TTC549 (cell line): ENCODE measurements around the gene PTPRN2.
"Not testable (repeated sequence)": the region's sequence is repeated elsewhere in the genome, so short reads cannot be mapped to it uniquely, and the experiment has no call there.

Experiments used
- FAIRE-seq: peaks from 2 replicates; lab custom pipeline; 2012; peaks lifted over from hg19 to GRCh38; lab: Jason Lieb, UNC

The PTPRN2 gene

DNA sequence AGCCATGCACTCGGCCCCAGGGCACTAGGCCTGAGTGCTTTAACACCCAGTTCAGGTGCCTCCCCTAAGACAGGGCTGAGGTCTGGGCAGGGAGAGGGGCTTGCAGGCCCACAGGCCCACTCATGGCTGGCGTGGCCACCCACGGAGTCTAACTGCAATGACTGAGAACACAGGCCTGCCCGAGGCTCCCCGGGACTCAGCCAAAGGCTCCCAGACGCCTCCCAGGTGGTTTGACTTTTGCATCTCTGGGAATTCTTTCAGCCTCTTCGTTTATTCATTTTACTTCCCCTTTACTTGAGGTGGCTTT lies 37.3 kb downstream of the PTPRN2 start:
- no peak for FAIRE-seq

DNA sequence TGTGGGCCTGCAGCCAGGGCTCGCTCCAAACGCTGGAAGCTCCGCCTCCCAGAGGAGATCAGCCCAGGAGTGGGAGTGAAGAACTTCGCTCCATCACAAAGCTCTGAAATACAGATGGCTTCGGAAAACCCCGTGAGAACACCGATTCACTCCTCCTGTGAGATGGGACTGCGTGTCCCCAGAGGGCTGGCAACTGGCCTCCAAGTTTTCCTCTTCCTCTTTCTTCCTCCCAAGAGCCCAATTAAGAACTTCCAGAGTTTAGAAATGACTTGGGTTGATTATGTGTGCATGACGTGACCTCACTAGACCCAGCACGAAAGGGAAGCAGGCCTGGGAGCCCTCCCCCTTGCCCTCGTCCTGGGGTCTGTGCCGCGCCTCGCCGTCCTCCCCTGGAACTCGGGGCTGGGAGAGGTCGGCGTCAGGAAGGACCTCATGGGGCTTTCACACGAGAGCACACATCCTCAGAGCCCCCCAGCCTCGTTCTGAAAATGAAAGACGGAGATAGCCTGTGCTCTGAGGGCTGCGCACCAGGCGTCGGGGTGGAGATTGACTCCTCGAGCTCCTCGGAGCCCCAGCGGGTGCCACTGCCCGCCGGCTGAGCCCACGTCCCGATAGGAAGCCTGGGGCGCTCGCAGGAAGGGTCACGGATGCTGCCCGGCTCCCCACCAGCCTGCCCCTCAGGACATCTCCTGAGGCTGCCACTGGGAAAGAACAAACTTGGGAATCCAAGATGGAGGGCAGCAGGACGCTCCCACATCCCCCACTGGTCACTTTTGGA lies 37.8 kb downstream of the PTPRN2 start:
- no peak for FAIRE-seq

DNA sequence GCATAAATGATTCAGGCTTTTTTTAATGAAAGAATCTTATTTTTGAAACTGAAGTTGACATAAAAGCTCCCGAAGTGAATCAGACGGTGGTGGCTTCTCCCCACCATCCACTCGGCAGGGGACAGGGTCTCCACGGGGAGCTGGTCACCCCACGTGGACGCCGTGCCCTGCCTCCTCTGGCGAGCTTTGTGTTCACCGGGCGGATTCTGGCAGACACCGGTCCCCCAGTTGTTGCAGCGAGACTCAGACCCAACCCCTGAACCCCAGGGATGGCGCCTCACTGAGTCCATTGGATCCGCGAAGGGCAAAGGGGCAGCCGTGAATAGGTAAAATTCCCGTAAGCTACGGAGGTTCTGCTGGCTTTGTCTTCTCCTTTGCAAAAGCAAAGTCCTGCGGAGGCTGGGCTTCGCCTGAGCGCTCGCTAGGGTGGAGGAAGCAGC lies 38.4 kb downstream of the PTPRN2 start:
- FAIRE-seq = no peak

DNA sequence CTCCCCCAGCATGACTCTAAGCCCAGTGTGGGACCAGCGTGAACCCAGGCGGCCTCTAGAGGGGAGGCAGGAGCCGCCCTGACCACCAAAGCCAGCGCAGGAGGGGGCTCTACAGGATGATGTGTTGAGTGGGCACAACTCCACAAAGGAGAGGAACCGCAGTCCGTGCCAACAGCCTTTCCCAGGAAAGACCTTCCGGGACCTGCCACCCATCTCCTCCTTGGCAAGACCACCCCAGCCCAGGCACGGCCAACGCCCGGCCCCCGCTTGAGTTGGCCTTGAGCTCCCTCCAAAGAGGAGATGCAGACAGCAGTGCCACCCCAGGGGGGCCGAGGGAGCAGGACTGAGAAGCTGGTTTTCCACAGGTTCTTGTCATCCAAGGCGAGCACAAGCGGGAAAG lies 38.9 kb downstream of the PTPRN2 start:
- FAIRE-seq = no peak

DNA sequence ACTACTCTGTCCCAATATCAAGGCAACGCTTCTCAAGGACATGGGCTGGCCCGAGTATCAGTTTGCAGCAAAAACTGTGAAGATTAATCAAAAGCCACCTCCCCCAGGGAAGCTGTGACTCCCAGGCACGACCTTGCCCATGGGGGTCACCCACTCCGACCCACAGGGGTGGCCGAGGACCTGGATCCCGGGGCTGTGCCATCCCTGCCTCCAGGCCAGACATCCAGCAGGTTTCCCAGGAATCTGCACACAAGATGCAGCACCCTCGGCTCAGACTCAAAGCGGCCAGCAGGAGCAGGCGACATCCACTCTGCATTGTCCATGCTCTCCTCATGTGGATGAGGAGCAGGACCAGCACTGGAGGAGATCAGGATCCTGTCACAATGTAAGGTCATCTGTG lies 39.8 kb downstream of the PTPRN2 start:
- FAIRE-seq = no peak

DNA sequence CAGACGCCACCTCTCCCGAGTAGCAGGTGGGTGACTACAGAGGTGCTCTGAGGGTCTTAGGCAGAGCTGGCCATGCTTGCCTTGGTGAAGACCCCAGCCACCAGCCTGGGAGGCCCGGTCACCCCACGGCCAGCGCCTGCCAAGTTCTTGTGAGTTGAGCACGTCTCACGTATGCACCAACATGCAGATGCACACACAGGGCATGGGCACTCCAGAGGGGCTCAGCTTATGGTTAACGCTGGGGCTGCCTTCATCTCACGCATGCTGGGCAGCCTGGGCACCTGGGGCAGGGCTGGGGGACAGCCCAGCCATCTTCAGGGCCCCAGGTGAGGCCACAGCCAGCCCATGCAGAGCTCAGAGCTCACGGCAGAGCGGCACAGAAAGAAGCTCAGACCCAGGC lies 41.0 kb downstream of the PTPRN2 start:
- FAIRE-seq = no peak

DNA sequence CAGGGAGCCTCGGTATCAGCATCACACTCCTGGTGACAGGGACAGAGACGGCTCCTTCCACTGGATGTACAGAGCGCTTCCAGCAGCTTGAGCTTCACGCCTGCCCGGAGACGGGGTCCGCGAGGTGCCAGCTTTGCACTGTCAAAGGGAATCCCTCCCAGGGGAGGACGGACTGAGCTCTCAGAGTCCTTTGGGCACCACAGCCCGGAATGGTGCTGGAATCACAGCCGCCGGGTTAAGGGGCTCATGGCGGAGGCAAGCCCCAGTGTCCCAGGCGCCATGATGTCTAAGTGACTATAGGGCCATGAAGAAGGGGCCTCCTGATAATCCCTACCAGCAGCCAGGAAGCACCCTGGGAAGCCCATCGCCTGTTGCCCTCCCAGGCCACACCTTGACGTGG lies 41.4 kb downstream of the PTPRN2 start:
- FAIRE-seq = no peak

DNA sequence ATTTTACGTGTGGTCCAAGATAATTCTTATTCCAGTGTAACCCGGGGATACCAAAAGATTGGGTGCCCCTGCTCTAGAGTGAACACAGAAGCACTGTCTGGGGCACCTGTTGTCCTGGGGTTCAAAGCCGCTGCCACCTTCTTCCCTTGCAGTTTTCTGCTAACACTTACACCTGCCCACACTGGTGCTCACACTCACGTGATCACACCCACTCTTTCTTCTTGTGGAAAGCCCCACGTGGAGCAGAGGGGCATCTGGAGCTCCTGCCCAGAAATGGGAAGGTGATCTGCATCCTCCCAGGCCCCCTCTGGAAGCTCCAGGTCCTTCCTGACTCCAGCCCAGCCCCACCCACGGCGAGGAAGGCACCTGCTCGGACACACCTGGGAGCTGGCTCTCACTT lies 42.9 kb downstream of the PTPRN2 start:
- no peak for FAIRE-seq

DNA sequence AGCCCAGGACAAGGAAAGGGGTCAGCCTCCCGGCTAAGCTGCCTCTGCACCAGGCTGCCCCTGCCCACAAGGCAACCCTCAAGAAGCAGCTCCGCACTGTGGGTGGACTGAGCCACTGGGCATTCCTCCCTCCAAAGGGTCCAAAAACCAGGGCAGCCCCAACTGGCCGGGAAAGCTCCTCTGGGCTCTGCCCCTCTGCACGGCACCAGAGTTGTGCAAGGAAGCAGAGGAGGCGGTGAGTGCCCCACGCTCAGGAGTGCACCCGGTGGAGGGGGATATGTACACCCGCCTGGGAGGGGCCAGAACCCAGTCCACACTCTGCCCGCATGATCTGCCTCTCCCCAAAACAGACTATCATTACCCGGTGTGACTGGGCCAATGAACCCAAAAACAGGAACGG lies 43.8 kb downstream of the PTPRN2 start:
- FAIRE-seq = no peak

DNA sequence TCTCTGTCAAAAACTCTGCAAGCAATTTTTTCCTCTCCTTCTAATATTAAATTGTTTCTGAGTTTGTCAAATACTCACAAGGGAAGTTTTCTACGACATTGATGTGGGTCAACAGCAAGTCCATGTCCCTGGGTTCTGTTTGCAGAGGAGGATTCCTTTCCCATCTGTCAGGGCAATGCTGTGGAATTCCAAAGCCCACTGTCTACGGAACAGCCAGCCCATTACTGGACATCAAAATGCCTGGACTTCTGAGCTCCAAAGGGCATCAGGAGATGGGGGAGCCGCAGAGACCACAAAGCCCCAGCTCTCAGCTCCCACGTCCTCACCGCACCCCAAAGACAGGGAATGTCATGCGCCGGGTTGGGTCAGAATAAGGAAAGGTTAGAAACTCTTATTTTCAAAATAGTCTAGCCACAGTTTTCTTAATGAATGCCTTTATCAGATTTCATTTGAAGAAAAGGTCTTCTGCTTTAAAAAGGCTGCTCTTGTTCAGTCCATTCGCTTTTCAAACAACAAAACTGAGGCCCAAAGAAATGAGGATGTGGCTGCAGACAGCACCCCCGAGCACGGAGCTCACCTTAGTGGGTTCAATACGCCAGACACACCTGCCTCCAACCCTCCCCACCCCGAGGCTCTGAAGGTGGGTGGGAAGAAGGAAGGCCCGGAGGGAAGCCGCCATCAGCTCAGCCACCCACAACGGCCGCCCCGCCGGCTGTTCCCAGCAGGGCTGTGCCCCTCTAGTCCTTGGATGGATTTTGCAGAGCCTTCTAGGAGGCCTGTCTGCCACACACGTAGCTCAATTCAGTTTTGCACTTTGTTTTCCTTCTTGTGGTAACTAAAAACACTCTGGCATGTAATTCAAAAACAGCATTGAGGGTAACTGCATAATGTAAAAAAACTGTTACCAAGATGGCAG lies 44.7 kb downstream of the PTPRN2 start:
- no peak for FAIRE-seq

DNA sequence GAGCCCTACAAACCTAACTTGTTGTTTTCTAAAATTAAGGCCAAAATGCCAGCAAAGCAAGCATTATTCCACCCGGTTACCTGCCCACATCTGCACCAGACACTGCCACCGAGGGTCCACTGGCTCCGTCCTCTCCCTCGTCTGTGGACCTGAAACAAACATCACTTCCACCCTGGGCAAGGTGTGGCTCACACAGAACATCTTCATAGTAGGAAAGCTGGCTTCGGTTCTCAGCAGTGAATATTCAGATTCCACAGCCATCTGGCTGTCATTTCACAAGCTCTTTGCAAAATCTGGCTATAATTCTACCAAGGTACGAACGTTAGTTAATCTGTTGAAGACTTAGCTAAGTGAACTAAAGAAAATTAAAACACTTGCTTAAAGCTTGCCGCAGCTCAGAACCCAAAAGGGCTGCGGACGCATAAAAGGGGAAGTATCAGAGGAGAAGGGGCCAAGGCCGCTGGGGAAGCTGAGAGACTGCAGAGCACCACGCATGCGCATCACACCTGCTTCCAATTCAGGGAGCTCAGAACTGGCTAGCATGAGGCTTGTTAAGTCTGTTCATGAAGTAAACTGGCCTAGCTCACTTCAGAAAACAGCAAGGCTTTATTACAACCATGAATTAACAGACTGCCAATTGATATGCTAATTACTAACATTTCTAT lies 46.1 kb downstream of the PTPRN2 start:
- no peak for FAIRE-seq

DNA sequence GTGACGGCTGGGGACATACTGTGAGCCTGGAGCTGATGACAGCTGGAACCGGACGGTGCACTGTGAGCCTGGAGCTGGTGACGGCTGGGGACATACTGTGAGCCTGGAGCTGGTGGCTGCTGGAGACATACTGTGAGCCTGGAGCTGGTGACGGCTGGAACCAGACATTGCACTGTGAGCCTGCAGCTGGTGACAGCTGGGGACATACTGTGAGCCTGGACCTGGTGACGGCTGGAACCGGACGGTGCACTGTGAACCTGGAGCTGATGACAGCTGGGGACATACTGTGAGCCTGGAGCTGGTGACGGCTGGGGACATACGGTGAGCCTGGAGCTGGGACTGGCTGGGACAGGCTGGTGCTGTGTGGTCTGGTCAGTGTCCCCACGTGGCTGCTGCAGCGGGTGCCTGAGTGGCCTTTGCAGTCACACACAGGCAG lies 47.9 kb downstream of the PTPRN2 start:
- FAIRE-seq = no peak

DNA sequence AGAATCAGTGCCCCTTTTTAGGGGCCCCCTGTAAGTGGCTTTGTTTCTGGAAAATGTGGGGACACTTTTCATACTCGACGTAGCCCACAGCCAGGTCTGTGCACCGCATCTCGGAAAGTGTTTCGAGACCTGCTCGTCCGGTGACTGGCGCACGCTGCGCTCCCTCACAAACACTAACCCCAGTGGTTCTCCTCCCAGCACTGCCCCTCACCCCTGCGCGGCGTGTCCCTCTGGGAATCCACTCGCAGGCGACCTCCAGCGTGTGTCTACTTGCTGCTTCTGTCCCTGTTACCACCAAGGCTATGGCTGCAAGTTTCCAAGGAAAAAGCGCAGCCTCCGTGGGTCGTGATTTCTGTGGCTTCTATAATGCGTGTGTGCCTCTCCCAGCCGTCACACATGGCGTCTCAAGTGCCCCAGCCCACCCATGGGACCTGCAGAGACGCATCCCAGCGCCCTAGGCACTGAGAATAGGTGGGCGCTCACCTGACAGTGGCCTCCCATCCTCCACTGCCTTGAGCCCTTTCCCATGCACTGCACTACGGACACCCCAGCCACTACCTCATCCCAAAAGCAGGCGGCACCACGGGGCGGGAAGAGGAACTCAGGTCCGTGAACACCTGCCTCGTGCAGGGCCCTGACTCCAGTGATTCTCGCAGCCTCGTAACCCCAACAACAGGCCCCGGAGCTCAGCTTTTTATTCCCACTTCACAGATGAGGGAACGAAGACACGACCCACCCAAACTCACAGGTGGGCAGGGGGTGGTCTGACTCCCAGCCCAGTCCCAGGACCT lies 49.3 kb downstream of the PTPRN2 start:
- no peak for FAIRE-seq

DNA sequence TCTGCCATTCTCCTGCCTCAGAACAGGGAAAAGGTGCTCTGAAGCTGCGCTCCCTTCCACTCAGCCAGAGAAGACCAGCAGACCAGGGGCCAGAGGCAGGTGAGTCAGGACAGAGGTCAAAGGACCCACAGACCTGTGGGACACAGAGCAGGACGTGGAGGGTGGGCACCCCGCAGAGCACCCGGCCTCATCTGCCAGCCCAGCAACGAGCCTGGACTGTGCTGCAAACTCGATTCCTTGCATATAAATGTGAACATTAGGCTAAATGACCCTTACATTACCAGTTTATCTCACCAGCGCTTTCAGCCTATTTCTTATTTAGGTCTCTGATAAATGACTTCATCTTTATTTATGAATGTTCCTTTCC lies 50.1 kb downstream of the PTPRN2 start:
- no peak for FAIRE-seq

DNA sequence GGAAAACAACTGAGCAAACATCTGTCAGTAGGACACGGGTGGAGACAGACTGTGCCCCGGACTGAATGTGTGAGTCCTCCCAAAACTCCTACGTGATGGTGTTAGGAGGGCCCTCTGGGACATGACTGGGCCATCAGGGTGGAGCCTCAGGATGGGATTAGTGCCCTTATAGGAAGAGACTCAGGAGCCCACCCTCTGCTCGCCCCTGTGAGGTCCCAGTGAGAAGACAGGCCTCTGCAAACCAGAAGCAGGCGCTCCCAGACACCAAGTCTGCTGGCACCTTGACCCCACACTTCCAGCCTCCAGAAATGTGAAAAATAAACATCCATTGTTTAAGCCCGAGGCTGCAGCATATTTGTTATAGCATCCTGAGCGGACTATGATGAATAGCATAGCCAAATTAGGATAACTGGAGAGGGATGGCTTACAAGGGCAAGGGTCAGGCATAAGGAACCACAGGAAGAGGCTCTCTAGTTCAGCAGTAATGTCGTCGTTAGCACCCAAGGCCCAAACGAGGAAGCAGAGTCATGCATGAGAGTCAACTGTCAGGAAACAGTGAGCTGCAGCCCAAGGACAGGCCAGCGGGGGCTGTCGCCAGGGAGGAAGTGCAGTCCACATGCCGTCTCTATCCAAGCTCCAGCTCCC lies 50.6 kb downstream of the PTPRN2 start:
- no peak for FAIRE-seq

DNA sequence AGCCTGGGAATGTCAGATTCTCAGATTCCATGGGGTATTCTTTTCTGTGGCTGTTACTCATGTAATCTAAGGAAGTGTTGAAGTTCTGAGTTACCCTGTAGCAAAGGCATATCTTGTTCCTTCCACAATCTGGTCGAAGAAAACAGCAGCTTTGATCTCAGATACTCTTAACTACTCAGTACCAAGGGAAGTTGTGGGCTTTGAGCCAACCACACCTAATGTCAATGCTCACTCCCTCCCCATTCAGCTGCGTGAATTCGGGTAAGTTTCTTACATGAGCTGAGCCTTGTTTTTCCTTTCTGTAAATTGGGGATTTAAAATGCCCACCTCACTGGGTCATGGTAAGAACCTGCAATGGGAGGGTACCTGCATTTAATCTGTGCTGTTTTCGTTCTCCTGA lies 52.5 kb downstream of the PTPRN2 start:
- no peak for FAIRE-seq

DNA sequence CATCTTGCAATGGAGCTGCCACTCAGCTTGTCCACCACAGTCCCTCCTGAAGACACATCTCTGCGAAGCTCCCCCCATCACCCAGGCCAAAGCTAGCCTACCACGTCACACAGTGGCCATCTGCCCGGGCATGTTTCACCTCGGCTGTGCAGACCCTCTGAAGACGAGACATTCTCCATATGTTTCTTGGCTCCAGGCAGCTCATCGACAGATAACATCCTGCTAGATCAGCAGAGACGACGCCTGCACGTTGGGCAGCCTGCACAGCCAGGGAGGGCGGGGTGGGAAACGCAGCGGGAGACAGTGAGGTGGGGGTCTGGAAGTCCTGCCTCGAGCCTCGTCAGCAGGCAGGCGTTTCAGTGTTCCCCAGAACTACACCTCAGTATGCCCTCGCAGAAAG lies 53.0 kb downstream of the PTPRN2 start:
- FAIRE-seq = no peak

DNA sequence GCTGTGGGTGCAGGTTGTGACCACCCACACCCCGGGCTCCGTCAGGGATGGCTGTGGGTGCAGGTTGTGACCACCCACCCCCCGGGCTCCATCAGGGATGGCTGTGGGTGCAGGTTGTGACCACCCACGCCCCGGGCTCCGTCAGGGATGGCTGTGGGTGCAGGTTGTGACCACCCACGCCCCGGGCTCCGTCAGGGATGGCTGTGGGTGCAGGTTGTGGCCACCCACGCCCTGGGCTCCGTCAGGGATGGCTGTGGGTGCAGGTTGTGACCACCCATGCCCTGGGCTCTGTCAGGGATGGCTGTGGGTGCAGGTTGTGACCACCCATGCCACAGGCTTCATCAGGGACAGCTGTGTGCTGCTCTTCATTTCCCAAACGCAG lies 53.5 kb downstream of the PTPRN2 start:
- not testable (repeated sequence) for FAIRE-seq

DNA sequence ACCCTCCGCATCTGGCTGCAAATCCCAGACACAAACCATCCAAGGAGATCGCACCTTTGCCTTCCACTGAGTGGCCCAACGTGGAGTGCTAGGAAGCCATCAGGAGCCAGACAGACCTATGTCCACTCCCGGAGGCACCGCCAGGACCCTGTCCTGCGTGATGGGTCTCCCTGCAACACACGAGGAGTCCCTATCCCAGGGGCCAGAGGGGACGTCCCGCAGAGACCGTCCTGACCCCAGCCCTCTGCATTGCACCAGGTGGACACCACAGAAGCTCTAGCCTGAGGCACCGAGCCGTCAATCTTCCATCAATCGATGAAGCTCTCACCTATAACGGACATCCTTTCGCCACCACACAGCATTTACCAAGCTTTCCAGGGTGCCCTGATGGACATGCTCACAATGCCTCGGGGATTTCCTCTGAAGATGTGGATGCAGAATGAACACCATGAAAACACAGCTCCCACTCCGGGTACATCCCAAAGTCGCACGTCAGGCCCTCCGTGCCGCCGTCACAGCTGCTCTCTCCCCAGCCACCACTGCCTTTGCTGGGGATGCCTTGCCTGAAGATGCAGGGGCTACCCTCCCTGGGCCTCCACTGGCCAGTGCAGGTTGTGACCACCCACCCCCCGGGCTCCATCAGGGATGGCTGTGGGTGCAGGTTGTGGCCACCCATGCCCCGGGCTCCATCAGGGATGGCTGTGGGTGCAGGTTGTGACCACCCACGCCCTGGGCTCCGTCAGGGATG lies 54.1 kb downstream of the PTPRN2 start:
- FAIRE-seq = no peak

DNA sequence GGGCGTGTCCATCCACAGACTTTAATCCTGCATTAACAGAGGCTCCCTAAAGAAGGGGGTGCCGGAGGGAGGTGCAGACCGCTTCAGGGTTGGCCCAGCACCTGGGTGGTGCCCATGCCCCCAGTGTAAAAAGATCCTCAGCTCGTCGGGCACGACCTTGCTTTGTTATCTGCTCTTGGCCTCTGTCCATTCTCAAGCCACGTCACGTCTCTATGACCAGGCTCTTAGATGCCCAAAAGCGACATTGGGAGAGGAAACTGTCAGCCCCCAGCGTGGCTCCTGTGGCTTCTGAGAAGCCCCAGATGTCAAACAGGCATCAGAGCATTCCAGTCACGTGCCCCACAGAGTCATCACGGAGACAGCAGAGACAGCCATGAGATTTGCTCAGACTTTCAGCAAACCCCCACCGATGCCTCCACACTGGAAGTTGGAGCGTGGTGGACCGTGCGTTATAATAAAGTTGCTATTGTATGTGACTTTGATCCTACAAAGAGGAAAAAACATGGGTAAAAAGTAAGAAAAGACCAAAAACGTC lies 55.5 kb downstream of the PTPRN2 start:
- no peak for FAIRE-seq

DNA sequence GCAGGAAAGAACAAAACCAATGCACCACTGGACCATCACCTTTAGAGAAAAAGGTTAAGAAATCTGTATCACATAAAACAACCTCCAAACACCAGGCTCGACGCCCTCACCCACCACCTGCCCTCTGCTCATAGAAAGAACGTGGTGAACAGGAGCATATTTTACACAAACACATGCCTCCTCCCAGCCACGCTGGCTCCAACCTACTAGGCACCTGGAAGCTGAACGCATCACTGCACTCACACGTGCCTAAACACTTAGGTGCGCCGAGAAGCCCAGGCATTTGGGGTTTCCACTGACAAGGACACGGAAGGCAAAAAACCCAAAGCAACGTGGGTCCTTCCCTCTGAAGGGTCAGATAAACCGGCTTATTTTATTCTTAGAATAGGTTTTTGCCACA lies 56.0 kb downstream of the PTPRN2 start:
- FAIRE-seq = no peak
